SK-N-SH treated with all-trans-retinoic acid at 6 μM for 48 hours (cell line): ENCODE results near the gene KCNQ5.

ENCODE experiments used
- PATZ1 ChIP-seq: fragments of 250-450 bp; sonication (Bioruptor Pico); IDR thresholded peaks from 2 replicates; pipeline ENCODE4 v1.8.0; 2020; ENCODE audit warnings: mild to moderate bottlenecking, moderate library complexity, borderline replicate concordance
- RARB ChIP-seq: fragments of 250-450 bp; sonication (Bioruptor Pico); IDR thresholded peaks from 2 replicates; pipeline ENCODE4 v1.8.0; 2021; ENCODE audit warnings: mild to moderate bottlenecking, moderate library complexity
- SNAI2 ChIP-seq: fragments of 250-450 bp; sonication (Bioruptor Pico); IDR thresholded peaks from 2 replicates; pipeline ENCODE4 v1.5.0; 2020; ENCODE audit warnings: mild to moderate bottlenecking, moderate library complexity
- TSHZ2 ChIP-seq: fragments of 250-450 bp; sonication (Bioruptor Pico); IDR thresholded peaks from 2 replicates; pipeline ENCODE4 v1.5.0; 2020; ENCODE audit warnings: mild to moderate bottlenecking, moderate library complexity
- ZNF70 ChIP-seq: fragments of 450-650 bp; formaldehyde crosslinking; IDR thresholded peaks from 2 replicates; pipeline ENCODE4 v1.5.0; 2020; ENCODE audit warnings: mild to moderate bottlenecking, moderate library complexity
- TF ChIP-seq, protein P1 (sequence below): fragments of 250-450 bp; sonication (Bioruptor Pico); IDR thresholded peaks from 2 replicates; pipeline ENCODE4 v1.5.1; 2020; ENCODE audit warnings: low read depth, mild to moderate bottlenecking, moderate library complexity

GRCh38 chr6:72890233-72890632 lies 268.4 kb downstream of the KCNQ5 start:
- no peak for TF ChIP-seq PATZ1 (CRISPR knock-in tag)
- no peak for TF ChIP-seq ZNF70 (CRISPR knock-in tag)
- no peak for TF ChIP-seq RARB (CRISPR knock-in tag)
- TF ChIP-seq TSHZ2, result no peak
- TF ChIP-seq SNAI2 (CRISPR knock-in tag), result no peak
- TF ChIP-seq, protein P1, sequence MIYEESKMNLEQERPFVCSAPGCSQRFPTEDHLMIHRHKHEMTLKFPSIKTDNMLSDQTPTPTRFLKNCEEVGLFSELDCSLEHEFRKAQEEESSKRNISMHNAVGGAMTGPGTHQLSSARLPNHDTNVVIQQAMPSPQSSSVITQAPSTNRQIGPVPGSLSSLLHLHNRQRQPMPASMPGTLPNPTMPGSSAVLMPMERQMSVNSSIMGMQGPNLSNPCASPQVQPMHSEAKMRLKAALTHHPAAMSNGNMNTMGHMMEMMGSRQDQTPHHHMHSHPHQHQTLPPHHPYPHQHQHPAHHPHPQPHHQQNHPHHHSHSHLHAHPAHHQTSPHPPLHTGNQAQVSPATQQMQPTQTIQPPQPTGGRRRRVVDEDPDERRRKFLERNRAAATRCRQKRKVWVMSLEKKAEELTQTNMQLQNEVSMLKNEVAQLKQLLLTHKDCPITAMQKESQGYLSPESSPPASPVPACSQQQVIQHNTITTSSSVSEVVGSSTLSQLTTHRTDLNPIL (CRISPR knock-in tag), result no peak
